ENCODE data around the gene FOXF1.

- TF ChIP-seq POLR2AphosphoS5 (IDR thresholded peaks at IDR 0.05; ENCODE audit: low read depth, low read length) (no peak), POLR2A (IDR thresholded peaks at IDR 0.05; ENCODE audit: low read depth, low read length) (no peak)
Observed at GRCh38 chr16:86536621-86537020, 26.3 kb downstream of the FOXF1 start.

All from GM12892 (cell line).